Sigmoid colon (tissue), 4 donors: Measurements from ENCODE around the gene CTXN3.

Experiments used
- EP300 ChIP-seq, 4 donors: sonication (generic); formaldehyde crosslinking; IDR thresholded peaks; one replicate each; pipeline ENCODE4 v1.6.1; 2017; ENCODE audit warnings: antibody characterized with exemption in 4 of 4
- POLR2A ChIP-seq, 2 donors: fragments of 450-650 bp; IDR thresholded peaks; one replicate each; pipeline ENCODE4 v1.6.1; 2016; ENCODE audit warnings: antibody characterized with exemption in 2 of 2, mild to moderate bottlenecking in 2 of 2, moderate library complexity in 2 of 2

- TF ChIP-seq POLR2A (IDR thresholded peaks at IDR 0.05): no peak
- no peak for TF ChIP-seq EP300 (IDR thresholded peaks at IDR 0.05)
Observed at GRCh38 chr5:127696683-127697082, 47.8 kb downstream of the CTXN3 start.
